GM18861 (cell line): ENCODE data around the gene BNIP2.
"Not testable (repeated sequence)": the region's sequence is repeated elsewhere in the genome, so short reads cannot be mapped to it uniquely, and the experiment has no call there.

Experiments
- ATAC-seq: cut with Tn5 transposase; IDR thresholded peaks from one replicate; pipeline ENCODE4 v1.9.1; 2021; ENCODE audit not compliant: unreplicated experiment

The BNIP2 gene

GRCh38 chr15:59689626-59690236 lies 611 bp upstream of the BNIP2 start:
- no peak for ATAC-seq

GRCh38 chr15:59688423-59688781 lies 718 bp downstream of the BNIP2 start:
- no peak for ATAC-seq

- peak; percentile 32 for ATAC-seq
Measured at GRCh38 chr15:59687836-59688235, 1.3 kb downstream of the BNIP2 start.

- no peak for ATAC-seq
Measured at GRCh38 chr15:59686389-59686788, 2.7 kb downstream of the BNIP2 start.

- ATAC-seq = no peak
Measured at GRCh38 chr15:59685737-59686297, 3.3 kb downstream of the BNIP2 start.

- no peak for ATAC-seq
Measured at GRCh38 chr15:59680870-59681269, 8.2 kb downstream of the BNIP2 start.

GRCh38 chr15:59680346-59680745 lies 8.8 kb downstream of the BNIP2 start:
- no peak for ATAC-seq

GRCh38 chr15:59678620-59679019 lies 10.5 kb downstream of the BNIP2 start:
- ATAC-seq = no peak

- no peak for ATAC-seq
Measured at GRCh38 chr15:59678172-59678571, 10.9 kb downstream of the BNIP2 start.

- no peak for ATAC-seq
Measured at GRCh38 chr15:59676565-59676964, 12.6 kb downstream of the BNIP2 start.

- no peak for ATAC-seq
Measured at GRCh38 chr15:59674361-59674877, 14.7 kb downstream of the BNIP2 start.

GRCh38 chr15:59668556-59668955 lies 20.6 kb downstream of the BNIP2 start:
- ATAC-seq = no peak

- ATAC-seq = no peak
Measured at GRCh38 chr15:59662260-59662659, 26.9 kb downstream of the BNIP2 start.

GRCh38 chr15:59659366-59659765 lies 29.8 kb downstream of the BNIP2 start:
- no peak for ATAC-seq

- ATAC-seq = no peak
Measured at GRCh38 chr15:59657635-59658125, 31.4 kb downstream of the BNIP2 start.

- ATAC-seq = peak; percentile 96
Measured at GRCh38 chr15:59656897-59657634, 32.1 kb downstream of the BNIP2 start, which contains the start of gene GTF2A2. Gene GTF2A2 (minus strand): TSS chr15:59657515. CDS start chr15:59652277, 5,238 bp downstream.

GRCh38 chr15:59654046-59654445 lies 35.1 kb downstream of the BNIP2 start:
- no peak for ATAC-seq

GRCh38 chr15:59649603-59650002 lies 39.5 kb downstream of the BNIP2 start:
- ATAC-seq = no peak

- no peak for ATAC-seq
Measured at GRCh38 chr15:59647085-59647484, 42.0 kb downstream of the BNIP2 start.

- ATAC-seq = no peak
Measured at GRCh38 chr15:59646277-59646676, 42.8 kb downstream of the BNIP2 start.

- ATAC-seq = not testable (repeated sequence)
Measured at GRCh38 chr15:59645812-59646211, 43.3 kb downstream of the BNIP2 start.

- no peak for ATAC-seq
Measured at GRCh38 chr15:59644756-59645155, 44.4 kb downstream of the BNIP2 start.
